SKM-1 (cell line): Measurements from ENCODE around the gene L3MBTL4.

ENCODE experiments used
- DNase-seq: peaks from one replicate; lab custom pipeline; 2025; ENCODE audit not compliant: unreplicated experiment; lab: John Stamatoyannopoulos, UW

Gene L3MBTL4

GRCh38 chr18:6255886-6256285, 158.8 kb downstream of the L3MBTL4 start:
- DNase-seq = no peak

DNA sequence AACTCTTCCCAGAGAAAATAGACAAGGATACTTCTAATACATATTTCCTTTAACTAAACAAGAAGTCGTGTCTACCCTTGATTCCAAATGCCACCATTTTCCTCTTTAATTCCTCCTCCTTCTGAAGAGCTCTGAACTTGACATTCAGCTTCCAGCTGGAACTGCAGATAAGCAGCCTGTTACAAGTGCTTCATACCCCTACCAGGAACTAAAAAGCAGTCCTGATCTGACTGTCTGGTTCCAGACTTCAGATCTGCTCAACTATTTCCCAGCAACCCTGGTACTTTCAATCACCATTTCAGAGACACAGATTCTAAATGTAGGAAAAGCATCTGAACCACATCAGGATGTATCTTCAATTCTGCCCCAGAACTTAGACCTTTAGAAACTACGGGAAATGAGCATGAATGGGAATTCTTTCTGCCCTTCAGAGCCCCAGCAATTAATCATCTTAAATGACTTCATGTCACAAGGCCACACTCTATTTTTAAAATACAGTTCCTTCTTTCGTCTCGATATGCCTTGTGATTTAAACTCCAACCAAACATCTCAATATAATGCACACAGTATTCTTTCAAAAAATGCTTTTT, 159.5 kb downstream of the L3MBTL4 start:
- DNase-seq = no peak

- DNase-seq = no peak
These were observed 160.3 kb downstream of the L3MBTL4 start for GRCh38 chr18:6254456-6254855.

DNA sequence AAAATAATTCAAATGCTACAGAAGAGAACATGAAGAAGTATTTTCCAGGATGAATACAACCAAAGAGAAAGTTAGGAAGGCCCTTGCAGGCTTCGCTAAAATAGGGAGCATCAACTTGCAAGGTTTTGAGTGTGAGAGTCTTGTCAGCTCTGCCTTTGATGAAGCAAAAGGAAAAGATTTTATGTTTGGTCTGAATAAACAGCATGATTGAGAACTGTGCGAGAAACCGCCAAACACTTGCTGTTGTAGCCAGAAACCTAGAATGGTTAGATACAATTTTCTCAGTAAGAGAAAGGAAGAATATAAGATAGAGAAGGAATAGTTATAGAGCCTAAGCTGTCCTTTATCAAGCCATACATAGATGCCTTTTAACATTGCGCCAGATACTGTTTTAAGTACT, 163.6 kb downstream of the L3MBTL4 start:
- DNase-seq = no peak

DNA sequence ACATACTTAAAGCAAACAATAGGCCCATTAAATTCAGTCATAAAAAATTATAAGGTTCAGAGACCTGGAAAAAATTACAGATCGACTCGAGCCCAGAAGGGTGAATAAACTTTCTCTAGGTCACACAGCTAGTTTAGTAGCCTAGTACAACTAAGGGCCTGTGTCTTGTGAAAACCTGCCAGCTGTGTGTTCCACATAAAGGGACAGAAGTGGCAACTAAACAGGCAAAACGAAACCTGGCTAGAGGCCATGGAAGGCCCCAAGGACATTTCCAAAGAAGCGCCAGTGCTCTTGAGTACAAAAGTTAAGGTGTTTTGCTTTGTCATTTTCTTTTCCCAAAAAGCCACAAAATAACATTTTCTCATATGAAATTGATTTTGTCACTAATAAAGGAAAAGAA, 164.9 kb downstream of the L3MBTL4 start:
- DNase-seq = no peak

- DNase-seq = no peak
These were observed 165.5 kb downstream of the L3MBTL4 start for GRCh38 chr18:6249170-6249569.

GRCh38 chr18:6248017-6248416, 166.7 kb downstream of the L3MBTL4 start:
- no peak for DNase-seq

DNA sequence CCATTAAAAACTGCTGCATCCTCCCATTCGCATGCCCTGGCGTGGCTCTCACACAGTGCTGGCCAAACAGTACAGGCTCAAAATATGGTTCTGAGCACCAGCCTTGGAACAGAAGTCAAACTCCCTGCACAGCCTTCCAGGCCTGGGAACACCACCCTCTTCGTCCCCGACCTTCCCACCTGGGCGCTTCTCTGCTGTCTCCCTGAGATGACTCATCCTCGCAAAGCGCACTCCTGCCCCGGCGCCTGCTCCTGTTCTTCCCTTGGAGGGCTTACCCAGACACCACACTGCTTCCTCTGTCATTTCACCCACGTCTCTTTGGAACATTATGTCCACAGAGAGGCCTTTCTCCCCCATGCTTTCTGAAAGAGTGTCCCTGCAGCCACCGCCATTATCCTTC, 172.7 kb downstream of the L3MBTL4 start:
- no peak for DNase-seq

- DNase-seq = no peak
These were observed 175.0 kb downstream of the L3MBTL4 start for GRCh38 chr18:6239716-6240115.

DNA sequence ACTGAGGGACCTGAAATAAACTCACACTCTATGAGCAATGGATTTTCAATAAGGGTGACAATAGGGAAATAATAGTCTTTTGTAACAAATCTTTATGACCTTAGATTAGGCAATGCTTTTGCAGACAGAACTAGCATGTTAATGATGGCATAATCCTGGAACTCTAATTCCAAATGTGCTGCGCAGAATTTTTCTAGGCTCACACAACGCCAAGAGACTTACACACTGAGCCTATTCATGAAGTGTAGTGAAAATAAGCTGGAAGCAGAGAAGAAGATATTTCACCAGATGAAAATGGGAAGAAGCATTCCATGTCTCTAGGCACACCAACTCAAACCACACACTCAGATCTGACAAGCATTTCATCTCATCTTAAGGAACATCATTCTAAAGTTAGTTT, 178.5 kb downstream of the L3MBTL4 start:
- no peak for DNase-seq

DNA sequence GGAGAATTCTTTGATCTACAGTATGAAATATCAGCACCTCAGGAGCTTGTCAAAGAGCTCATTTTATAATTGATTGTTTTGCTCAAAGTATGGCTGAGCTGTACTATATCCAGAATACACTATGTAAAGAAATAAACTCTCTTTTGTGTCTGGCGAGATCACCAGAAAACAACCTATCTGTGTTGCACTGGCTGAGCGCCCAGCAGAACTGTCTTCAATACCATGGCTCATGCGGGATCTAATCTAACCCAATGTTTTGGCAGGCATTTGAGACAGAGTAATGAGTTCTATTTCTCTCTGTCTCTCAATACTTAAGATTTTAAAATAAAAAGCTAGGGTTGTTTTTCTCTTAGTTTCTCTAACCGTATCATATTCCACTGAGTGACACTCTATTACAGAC, 192.4 kb downstream of the L3MBTL4 start:
- DNase-seq = no peak

- DNase-seq = no peak
These were observed 193.1 kb downstream of the L3MBTL4 start for GRCh38 chr18:6221602-6222014.

- DNase-seq = no peak
These were observed 194.6 kb downstream of the L3MBTL4 start for GRCh38 chr18:6220129-6220528.

DNA sequence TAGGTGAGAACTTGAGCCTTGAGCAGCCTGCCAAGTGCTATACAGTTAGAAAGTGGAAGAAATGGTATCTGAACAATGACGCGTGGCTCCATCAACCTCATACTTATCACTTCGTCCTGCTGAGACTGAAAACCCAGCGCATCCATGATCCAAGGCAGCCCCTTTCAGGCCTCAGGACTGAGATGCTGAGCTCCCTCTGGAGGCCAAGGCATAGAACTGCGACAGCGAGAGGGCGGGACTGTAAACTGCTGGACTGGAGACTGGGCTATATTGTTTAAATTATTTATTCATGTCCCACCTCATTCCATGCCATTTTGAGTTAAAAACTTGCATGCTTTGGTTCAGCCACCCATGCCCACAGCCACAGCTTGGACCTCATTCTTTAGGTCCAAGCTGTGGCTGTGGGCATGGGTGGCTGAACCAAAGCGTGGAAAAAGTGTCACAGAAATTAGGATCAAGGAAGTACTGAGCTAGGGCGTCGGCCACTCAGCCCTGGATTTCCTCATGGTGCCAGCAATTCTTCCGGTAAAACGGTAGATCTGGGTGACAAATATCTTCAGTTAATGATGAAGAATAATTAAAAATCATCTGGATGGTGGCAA, 195.5 kb downstream of the L3MBTL4 start:
- DNase-seq = no peak

GRCh38 chr18:6215888-6216287, 198.8 kb downstream of the L3MBTL4 start:
- DNase-seq = no peak

GRCh38 chr18:6211174-6211504, 203.6 kb downstream of the L3MBTL4 start:
- no peak for DNase-seq

DNA sequence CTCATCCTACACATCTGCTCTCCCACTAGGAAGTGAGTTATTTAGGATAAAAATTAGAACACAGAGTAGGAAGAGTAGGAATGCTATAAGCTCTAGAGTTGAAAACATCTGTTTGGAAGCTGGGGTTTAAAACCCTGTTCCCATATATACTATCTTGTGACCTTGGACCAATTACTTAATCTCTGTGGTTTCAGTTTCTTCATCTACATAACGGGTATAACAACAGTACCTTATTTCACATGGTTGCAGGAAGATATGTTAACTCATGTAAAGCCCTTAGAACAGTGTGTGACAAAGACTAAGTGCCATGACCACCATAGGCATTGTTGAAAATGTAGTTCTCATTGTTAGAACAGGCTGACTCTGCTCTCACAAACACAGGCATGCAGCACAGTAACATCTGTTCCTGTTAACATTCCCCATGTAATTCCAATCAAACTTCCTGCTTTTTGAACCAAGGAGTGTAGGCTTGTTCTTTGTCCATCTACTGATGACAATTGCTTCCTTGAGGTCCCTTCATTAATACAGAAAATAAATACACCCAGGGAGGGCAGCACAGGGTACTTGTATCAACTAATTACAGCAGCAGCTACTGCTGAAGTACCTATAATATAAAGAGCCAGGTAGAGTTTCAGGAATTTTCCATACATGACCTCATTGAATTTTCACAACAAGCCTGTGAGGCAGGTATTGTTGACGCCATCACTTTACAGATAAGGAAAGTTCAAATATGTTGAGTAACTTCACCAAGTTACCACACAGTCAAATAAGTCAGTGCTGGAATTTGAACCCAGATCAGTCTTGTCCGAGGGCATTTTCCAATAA, 204.2 kb downstream of the L3MBTL4 start:
- no peak for DNase-seq

GRCh38 chr18:6207941-6208340, 206.8 kb downstream of the L3MBTL4 start:
- no peak for DNase-seq

DNA sequence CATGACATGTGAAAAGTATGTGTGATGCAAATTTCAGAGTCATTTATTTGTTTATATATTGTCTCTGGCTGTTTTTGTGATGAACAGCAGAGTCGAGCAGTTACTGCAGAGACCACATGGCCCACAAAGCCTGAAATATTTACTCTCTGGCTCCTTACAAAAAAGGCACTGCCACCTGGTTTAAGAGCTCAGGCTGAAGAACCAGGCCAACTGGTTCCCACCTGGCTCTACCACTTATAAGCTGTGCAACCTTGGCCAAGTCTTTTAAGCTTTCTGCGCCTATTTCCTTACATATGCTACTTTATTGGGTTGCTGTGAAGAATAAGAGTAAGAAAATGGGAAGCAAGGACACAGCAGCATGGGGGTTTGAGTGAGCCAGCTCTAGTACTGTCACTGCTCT, 207.6 kb downstream of the L3MBTL4 start:
- no peak for DNase-seq

DNA sequence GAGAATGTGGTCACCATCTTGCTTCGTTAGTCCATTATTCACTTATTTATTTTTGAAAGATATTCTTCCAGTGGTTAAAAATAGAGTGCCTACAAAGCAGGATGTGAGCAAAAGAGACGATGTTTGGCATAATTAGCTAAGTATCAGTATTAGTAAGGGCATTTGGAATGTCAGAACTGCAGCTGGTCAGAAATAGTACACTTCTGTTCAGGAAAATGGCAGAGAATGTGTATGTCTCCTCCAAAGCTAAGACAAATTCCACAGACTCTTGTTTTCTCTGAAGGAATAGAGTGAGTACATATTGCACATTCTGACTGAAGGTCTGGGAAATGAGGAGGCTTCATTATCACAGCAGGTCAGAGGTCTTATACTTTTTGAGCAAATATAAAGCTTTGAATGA, 209.0 kb downstream of the L3MBTL4 start:
- no peak for DNase-seq

- no peak for DNase-seq
These were observed 210.2 kb downstream of the L3MBTL4 start for GRCh38 chr18:6204476-6204875.

- DNase-seq = no peak
These were observed 210.9 kb downstream of the L3MBTL4 start for GRCh38 chr18:6203791-6204190.

GRCh38 chr18:6202861-6203260, 211.8 kb downstream of the L3MBTL4 start:
- DNase-seq = no peak
